Fibroblast of the aortic adventitia (primary cell): ENCODE measurements around the gene NR2C2. TPM values are rescaled to one million over a fixed set of nuclear protein-coding genes. Genes with fewer than 3 reads are reported as not detected.

ENCODE experiments used
- DNase-seq: peaks from one replicate; pipeline ENCODE4 v3.0.0-alpha.2; 2010; ENCODE audit warnings: low read depth
- H3K4me3 ChIP-seq: 2 replicates; pipeline ENCODE4 v1.5.1; 2011; ENCODE audit warnings: low read depth, mild to moderate bottlenecking, control low read depth, low read length, moderate library complexity
- CTCF ChIP-seq: IDR thresholded peaks from 2 replicates; pipeline ENCODE4 v1.5.1; 2011; ENCODE audit warnings: mild to moderate bottlenecking, low read length, control low read depth, inconsistent platforms; ENCODE audit not compliant: insufficient read depth
- total RNA-seq: library from RNA; depleted of rRNA; stranded (reverse); fragments of >200 nt; gene quantifications from 2 replicates; pipeline ENCODE4 v1.2.3, GENCODE V29; 2012; ENCODE audit warnings: low replicate concordance

The NR2C2 gene
- total RNA-seq, 1 donor, result 33.8 TPM

GRCh38 chr3:15055019-15055557 is 107.7 kb downstream of the NR2C2 start:
- no peak for DNase-seq
- no peak for TF ChIP-seq CTCF
- no peak overlapping the region for H3K4me3 ChIP-seq

GRCh38 chr3:15056676-15057404 is 109.5 kb downstream of the NR2C2 start:
- no peak for TF ChIP-seq CTCF
- no peak for DNase-seq

GRCh38 chr3:15060029-15060428 is 112.6 kb downstream of the NR2C2 start:
- no peak for DNase-seq
- no peak for TF ChIP-seq CTCF

More at GRCh38 chr3:15056676-15057404, 109.5 kb downstream of the NR2C2 start:
- H3K4me3 ChIP-seq, result no peak overlapping the region

GRCh38 chr3:15063238-15063637 is 115.9 kb downstream of the NR2C2 start:
- TF ChIP-seq CTCF, result no peak
- no peak for DNase-seq
- H3K4me3 ChIP-seq, result no peak overlapping the region

More at GRCh38 chr3:15060029-15060428, 112.6 kb downstream of the NR2C2 start:
- H3K4me3 ChIP-seq, result no peak overlapping the region

- H3K4me3 ChIP-seq, result peak overlapping the region; percentile 95
- no peak for DNase-seq
- TF ChIP-seq CTCF, result no peak
Observed at GRCh38 chr3:15063656-15064286, 116.4 kb downstream of the NR2C2 start.

- H3K4me3 ChIP-seq, result peak overlapping the region; percentile 95
- TF ChIP-seq CTCF, result no peak
- peak; percentile 32 for DNase-seq
Observed at GRCh38 chr3:15064299-15064834, 117.0 kb downstream of the NR2C2 start.
